Measurements from ENCODE around the gene KIF3C.
"Not testable (repeated sequence)": the region's sequence is repeated elsewhere in the genome, so short reads cannot be mapped to it uniquely, and the experiment has no call there.

The KIF3C gene
- 2.3 to 9.4 (median 5.3) reads per million in 17 experiments for total RNA-seq

GRCh38 chr2:25982273-25982967 lies at the start of gene KIF3C:
Gene KIF3C (minus strand): TSS chr2:25982497. CDS start chr2:25981917, 580 bp downstream.
- peak; percentile 57 to 79 (median 64) for DNase-seq

- not testable (repeated sequence) for DNase-seq
Measured at GRCh38 chr2:26028083-26028482, 45.8 kb upstream of the KIF3C start.

GRCh38 chr2:26025509-26025908 lies 43.2 kb upstream of the KIF3C start:
- DNase-seq, result no peak

- no peak for DNase-seq
Measured at GRCh38 chr2:26024260-26024659, 42.0 kb upstream of the KIF3C start.

GRCh38 chr2:26020231-26020640 lies 37.9 kb upstream of the KIF3C start:
- peak in 2 of 4 experiments; percentile 29 to 36 for DNase-seq

GRCh38 chr2:26018184-26019055 lies 36.1 kb upstream of the KIF3C start:
- peak; percentile 65 to 87 (median 84) for DNase-seq

- no peak for DNase-seq
Measured at GRCh38 chr2:26017464-26018183, 35.3 kb upstream of the KIF3C start.

GRCh38 chr2:26016706-26017045 lies 34.4 kb upstream of the KIF3C start:
- DNase-seq, result peak in 3 of 4 experiments; percentile 30 to 45 (median 35)

GRCh38 chr2:26016012-26016705 lies 33.9 kb upstream of the KIF3C start:
- peak in 3 of 4 experiments; percentile 34 to 63 (median 52) for DNase-seq

GRCh38 chr2:26013668-26014067 lies 31.4 kb upstream of the KIF3C start:
- no peak for DNase-seq

GRCh38 chr2:26011990-26012856 lies 29.9 kb upstream of the KIF3C start:
- peak; percentile 83 to 97 (median 92) for DNase-seq

- DNase-seq, result peak; percentile 76 to 90 (median 84)
Measured at GRCh38 chr2:26011609-26011989, 29.3 kb upstream of the KIF3C start.

- DNase-seq, result no peak
Measured at GRCh38 chr2:26010943-26011342, 28.6 kb upstream of the KIF3C start.

- no peak for DNase-seq
Measured at GRCh38 chr2:26009567-26009963, 27.3 kb upstream of the KIF3C start.

- DNase-seq, result peak; percentile 96 to 99 (median 97)
Measured at GRCh38 chr2:26008851-26009566, 26.7 kb upstream of the KIF3C start.

- DNase-seq, result no peak
Measured at GRCh38 chr2:26008095-26008494, 25.8 kb upstream of the KIF3C start.

- peak; percentile 81 to 94 (median 90) for DNase-seq
Measured at GRCh38 chr2:26002632-26003310, 20.5 kb upstream of the KIF3C start.

- peak; percentile 87 to 95 (median 92) for DNase-seq
Measured at GRCh38 chr2:26001743-26002351, 19.6 kb upstream of the KIF3C start.

GRCh38 chr2:26000561-26001082 lies 18.3 kb upstream of the KIF3C start:
- peak; percentile 91 to 97 (median 94) for DNase-seq

Measured in suppressor macrophage (primary cell).